Panc1 (cell line): Measurements from ENCODE around the gene SCART1. TPM values are rescaled to one million over a fixed set of nuclear protein-coding genes. Genes with fewer than 3 reads are reported as not detected.
A peak's percentile ranks its signal among the peaks of the same experiment; 100 is the strongest.
"Not testable (repeated sequence)": the region's sequence is repeated elsewhere in the genome, so short reads cannot be mapped to it uniquely, and the experiment has no call there.

Experiments
- ATAC-seq: fragments of 200-7000 bp; cut with Tn5 transposase; 2 replicates; pipeline ENCODE4 v1.9.1; 2020; ENCODE audit warnings: mild to moderate bottlenecking, moderate library complexity
- BruUV-seq: library from RNA; stranded (reverse); fragments of 400-500 nt; replicated peaks from 2 replicates; lab custom pipeline; 2021; lab: Mats Ljungman, UMichigan
- CTCF ChIA-PET: fragments of 300-600 bp; sonication (Branson Sonifier 250); formaldehyde crosslinking; loops from one replicate; lab custom pipeline; 2022; ENCODE audit warnings: antibody characterized with exemption; lab: Charles Lee
- POLR2A ChIA-PET: fragments of 300-600 bp; sonication (Branson Sonifier 250); formaldehyde crosslinking; loops from one replicate; lab custom pipeline; 2022; ENCODE audit warnings: antibody characterized with exemption; lab: Charles Lee
- DNase-seq: peaks from one replicate; pipeline ENCODE4 v3.0.0-alpha.2; 2010; ENCODE audit warnings: low read depth, low spot score
- H3K27ac ChIP-seq: 2 replicates; pipeline ENCODE4 v1.5.1; 2011; ENCODE audit warnings: mild to moderate bottlenecking, low read length, inconsistent platforms
- H3K27me3 ChIP-seq: fragments of 200-500 bp; sonication (Bioruptor generic); 2 replicates; pipeline ENCODE4 v1.6.0; 2014; ENCODE audit warnings: low read length, inconsistent platforms; ENCODE audit not compliant: control insufficient read depth, insufficient read depth
- H3K36me3 ChIP-seq: fragments of 200-500 bp; sonication (Bioruptor generic); 2 replicates; pipeline ENCODE4 v1.5.1; 2014; ENCODE audit warnings: inconsistent platforms, mild to moderate bottlenecking, low read length, moderate library complexity; ENCODE audit not compliant: control insufficient read depth, insufficient read depth
- H3K4me1 ChIP-seq: 2 replicates; pipeline ENCODE4 v1.5.1; 2011; ENCODE audit warnings: inconsistent platforms, mild to moderate bottlenecking, low read length, moderate library complexity; ENCODE audit not compliant: control insufficient read depth, insufficient read depth
- H3K4me3 ChIP-seq, 2 experiments: 2 replicates each; pipeline ENCODE4 v1.5.1; 2011 to 2012; ENCODE audit warnings: low read depth in 2 of 2, low read length in 2 of 2, mild to moderate bottlenecking in 2 of 2, inconsistent platforms in 1 of 2, moderate library complexity in 1 of 2
- H3K9me3 ChIP-seq: fragments of 200-500 bp; sonication (Bioruptor generic); 2 replicates; pipeline ENCODE4 v1.5.1; 2014; ENCODE audit warnings: low read depth, mild to moderate bottlenecking, inconsistent platforms, low read length, moderate library complexity; ENCODE audit not compliant: control insufficient read depth, insufficient read depth
- POLR2AphosphoS5 ChIP-seq: IDR thresholded peaks from 2 replicates; pipeline ENCODE4 v1.6.1; 2012; ENCODE audit warnings: mild to moderate bottlenecking, low read depth, low read length, moderate library complexity
- REST ChIP-seq, 2 experiments: IDR thresholded peaks; 2 replicates each; pipeline ENCODE4 v1.6.1; 2011 to 2012; ENCODE audit warnings: low read depth in 2 of 2, control low read depth in 1 of 2, low read length in 1 of 2, mild to moderate bottlenecking in 1 of 2, moderate library complexity in 1 of 2; ENCODE audit not compliant: insufficient read depth in 1 of 2
- SIN3A ChIP-seq: IDR thresholded peaks from 2 replicates; pipeline ENCODE4 v1.6.1; 2012; ENCODE audit warnings: low read depth, mild to moderate bottlenecking, low read length, moderate library complexity, borderline replicate concordance; ENCODE audit not compliant: insufficient read depth
- TCF7L2 ChIP-seq: IDR thresholded peaks from 2 replicates; pipeline ENCODE4 v1.6.1; 2011; ENCODE audit warnings: mild to moderate bottlenecking, low read depth, low read length, inconsistent platforms
- in situ Hi-C: cut with HindIII; loops from 2 replicates; pipeline ENCODE4 v1.10.0; 2016; ENCODE audit warnings: low sequenced_read_pairs, low pct_unique_long_range_greater_than_20kb
- intact Hi-C: fragments of 100-400 bp; cut with micrococcal nuclease; formaldehyde crosslinking; loops from one replicate; pipeline ENCODE4 v1.10.0; 2022; ENCODE audit not compliant: unreplicated experiment
- total RNA-seq: library from RNA; stranded (reverse); gene quantifications from one replicate; pipeline ENCODE4 v1.2.1, GENCODE V29; 2021; ENCODE audit not compliant: unreplicated experiment
- TF ChIP-seq, protein P1 (sequence below): fragments of 450-650 bp; IDR thresholded peaks from 2 replicates; pipeline ENCODE4 v1.5.1; 2017; ENCODE audit warnings: mild to moderate bottlenecking

The SCART1 gene
- total RNA-seq, 1 experiment from 2014 or later: 0.57 TPM

GRCh38 chr10:133422807-133423771, 30.7 kb upstream of the SCART1 start:
- in situ Hi-C loops (no loop called here), intact Hi-C loops (no loop called here)
- no TSS peak for BruUV-seq
- Histone ChIP-seq H3K4me3 (peak overlapping the region; percentile 8 to 26; a peak in 3 of 4 replicates), H3K4me1 (peaks cover 21% of the 10 kb centered on the region), H3K27ac (no peak overlapping the region), H3K36me3 (no peaks in the 10 kb centered on the region), H3K9me3 (no peaks in the 10 kb centered on the region), H3K27me3 (no peaks in the 10 kb centered on the region)
- no peak for TF ChIP-seq REST (IDR thresholded peaks at IDR 0.05; ENCODE audit: insufficient read depth in 1 of 2, low read depth in 2 of 2, low read length in 1 of 2)
- TF ChIP-seq, protein P1, sequence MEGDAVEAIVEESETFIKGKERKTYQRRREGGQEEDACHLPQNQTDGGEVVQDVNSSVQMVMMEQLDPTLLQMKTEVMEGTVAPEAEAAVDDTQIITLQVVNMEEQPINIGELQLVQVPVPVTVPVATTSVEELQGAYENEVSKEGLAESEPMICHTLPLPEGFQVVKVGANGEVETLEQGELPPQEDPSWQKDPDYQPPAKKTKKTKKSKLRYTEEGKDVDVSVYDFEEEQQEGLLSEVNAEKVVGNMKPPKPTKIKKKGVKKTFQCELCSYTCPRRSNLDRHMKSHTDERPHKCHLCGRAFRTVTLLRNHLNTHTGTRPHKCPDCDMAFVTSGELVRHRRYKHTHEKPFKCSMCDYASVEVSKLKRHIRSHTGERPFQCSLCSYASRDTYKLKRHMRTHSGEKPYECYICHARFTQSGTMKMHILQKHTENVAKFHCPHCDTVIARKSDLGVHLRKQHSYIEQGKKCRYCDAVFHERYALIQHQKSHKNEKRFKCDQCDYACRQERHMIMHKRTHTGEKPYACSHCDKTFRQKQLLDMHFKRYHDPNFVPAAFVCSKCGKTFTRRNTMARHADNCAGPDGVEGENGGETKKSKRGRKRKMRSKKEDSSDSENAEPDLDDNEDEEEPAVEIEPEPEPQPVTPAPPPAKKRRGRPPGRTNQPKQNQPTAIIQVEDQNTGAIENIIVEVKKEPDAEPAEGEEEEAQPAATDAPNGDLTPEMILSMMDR: no peak
- no peak; the same call in 1 of the 2 replicates for TF ChIP-seq POLR2AphosphoS5
- no peak for TF ChIP-seq TCF7L2
- TF ChIP-seq SIN3A: no peak
- DNase-seq (no peak), ATAC-seq (peak; percentile 63)
- CTCF ChIA-PET: no interaction called here
- POLR2A ChIA-PET: no interaction called here

GRCh38 chr10:133424102-133424501, 29.6 kb upstream of the SCART1 start:
- intact Hi-C loops, BruUV-seq, H3K27me3 ChIP-seq, H3K27ac ChIP-seq, CTCF ChIA-PET, H3K9me3 ChIP-seq, ATAC-seq, in situ Hi-C loops, POLR2A ChIA-PET, H3K4me3 ChIP-seq, H3K36me3 ChIP-seq, DNase-seq: not testable (repeated sequence)
- H3K4me1 ChIP-seq: peaks cover 21% of the 10 kb centered on the region

GRCh38 chr10:133424601-133425000, 29.1 kb upstream of the SCART1 start, which contains the start of gene SPRN:
Gene SPRN, minus strand, starts transcription at chr10:133424625. Its CDS starts 944 bp downstream, at chr10:133423681.
- in situ Hi-C loops, intact Hi-C loops, CTCF ChIA-PET, ATAC-seq, DNase-seq, BruUV-seq, H3K9me3 ChIP-seq, H3K27ac ChIP-seq, H3K36me3 ChIP-seq, H3K27me3 ChIP-seq, POLR2A ChIA-PET: not testable (repeated sequence)
- peaks cover 21% of the 10 kb centered on the region for H3K4me1 ChIP-seq
- H3K4me3 ChIP-seq: peak within 1 kb of the TSS; percentile 8 to 26; a peak in 3 of 4 replicates

- H3K4me1 ChIP-seq, H3K27ac ChIP-seq, ATAC-seq, BruUV-seq, H3K9me3 ChIP-seq, H3K27me3 ChIP-seq, POLR2A ChIA-PET, H3K4me3 ChIP-seq, DNase-seq, in situ Hi-C loops, H3K36me3 ChIP-seq: not testable (repeated sequence)
- intact Hi-C loops: loop anchor here (2.0 kb wide), 1 partner anchor 143 kb away; no protein-coding TSS in a partner anchor
- CTCF ChIA-PET: interaction anchor here (0.7 kb wide), 1 partner anchor 119 kb away, joined by 10 read pairs; no protein-coding TSS in a partner anchor
These were observed 24.2 kb upstream of the SCART1 start for GRCh38 chr10:133429571-133429970.
